RWPE1 (cell line): ENCODE data around the gene TYK2.

Experiments
- CTCF ChIA-PET: fragments of 350-600 bp; sonication (Branson Sonifier 250); formaldehyde crosslinking; extraction: SDS; loops from one replicate; lab custom pipeline; 2021; lab: Yijun Ruan, JAX
- POLR2A ChIA-PET: fragments of 400-600 bp; formaldehyde crosslinking; extraction: SDS; loops from one replicate; lab custom pipeline; 2020; ENCODE audit warnings: antibody characterized with exemption; ENCODE audit not compliant: low non-redundant PET; lab: Yijun Ruan, JAX
- DNase-seq: peaks from one replicate; pipeline ENCODE4 v3.0.0; 2012; ENCODE audit warnings: low spot score
- H3K27ac ChIP-seq: fragments of 450-650 bp; 2 replicates; pipeline ENCODE4 v1.5.1; 2017
- CTCF ChIP-seq: fragments of 450-650 bp; conservative IDR thresholded peaks from 2 replicates; pipeline ENCODE4 v1.5.1; 2017; ENCODE audit warnings: low read depth, mild to moderate bottlenecking

Gene TYK2

GRCh38 chr19:10365518-10365917 is 14.9 kb downstream of the TYK2 start:
- H3K27ac ChIP-seq: no peak overlapping the region
- CTCF ChIA-PET: no interaction called here
- POLR2A ChIA-PET: interaction anchor here (0.6 kb wide), 1 partner anchor 48 kb away, joined by 3 read pairs; no protein-coding TSS in a partner anchor
- DNase-seq: no peak
- TF ChIP-seq CTCF: no peak

- no peak for DNase-seq
- POLR2A ChIA-PET: interaction anchor here (0.6 kb wide), 1 partner anchor 94 kb away, joined by 7 read pairs; the partner anchor contains the start of gene ICAM1
- no peak for TF ChIP-seq CTCF
- CTCF ChIA-PET: interaction anchor here (0.6 kb wide), 1 partner anchor 30 kb away, joined by 3 read pairs; no protein-coding TSS in a partner anchor
- H3K27ac ChIP-seq: no peak overlapping the region
Measured at GRCh38 chr19:10364644-10365043, 15.7 kb downstream of the TYK2 start.

GRCh38 chr19:10363789-10364281 is 16.5 kb downstream of the TYK2 start:
- no peak for TF ChIP-seq CTCF
- ChIA-PET CTCF (interaction anchor here (0.6 kb wide), 1 partner anchor 30 kb away, joined by 3 read pairs; no protein-coding TSS in a partner anchor), POLR2A (no interaction called here)
- 0 out of 2 replicates have a peak overlapping the region, but pooled peaks have one; percentile 2 for H3K27ac ChIP-seq
- DNase-seq: no peak

- no peak for DNase-seq
- no peak overlapping the region for H3K27ac ChIP-seq
- ChIA-PET POLR2A (no interaction called here), CTCF (no interaction called here)
- TF ChIP-seq CTCF: no peak
Measured at GRCh38 chr19:10362259-10362658, 18.1 kb downstream of the TYK2 start.

GRCh38 chr19:10361569-10362011 is 18.8 kb downstream of the TYK2 start:
- CTCF ChIA-PET: no interaction called here
- DNase-seq: no peak
- TF ChIP-seq CTCF: no peak
- H3K27ac ChIP-seq: no peak overlapping the region
- POLR2A ChIA-PET: no interaction called here

- CTCF ChIA-PET: no interaction called here
Measured at GRCh38 chr19:10356431-10356830, 23.9 kb downstream of the TYK2 start.

More at GRCh38 chr19:10356431-10356830, 23.9 kb downstream of the TYK2 start:
- TF ChIP-seq CTCF: no peak
- H3K27ac ChIP-seq: peak overlapping the region; percentile 8
- no peak for DNase-seq
- POLR2A ChIA-PET: no interaction called here
